Liver (tissue), 9 donors: Measurements from ENCODE around the gene ISCA2. TPM values are rescaled to one million over a fixed set of nuclear protein-coding genes. Genes with fewer than 3 reads are reported as not detected.
"Not testable (repeated sequence)": the region's sequence is repeated elsewhere in the genome, so short reads cannot be mapped to it uniquely, and the experiment has no call there.

Source experiments
- DNase-seq: peaks from one replicate; pipeline ENCODE4 v3.0.0-alpha.2; 2017; ENCODE audit warnings: low spot score
- H3K27ac ChIP-seq, 2 donors: one replicate each; pipeline ENCODE4 v1.7.0; 2013; ENCODE audit warnings: inconsistent platforms in 2 of 2, low read length in 2 of 2, control low read depth in 1 of 2, low read depth in 1 of 2, mild to moderate bottlenecking in 1 of 2
- H3K27me3 ChIP-seq, 4 donors: one replicate each; pipeline versions ENCODE4 v1.6.1 to v1.7.0; 2013; ENCODE audit warnings: low read length in 3 of 4, inconsistent platforms in 1 of 4, mild to moderate bottlenecking in 1 of 4, moderate library complexity in 1 of 4; ENCODE audit not compliant: control insufficient read depth in 4 of 4, insufficient read depth in 4 of 4
- H3K36me3 ChIP-seq, 4 donors: one replicate each; pipeline versions ENCODE4 v1.6.1 to v1.7.0; 2013; ENCODE audit warnings: low read length in 3 of 4, mild to moderate bottlenecking in 3 of 4, low read depth in 1 of 4, moderate library complexity in 1 of 4; ENCODE audit not compliant: control insufficient read depth in 4 of 4, insufficient read depth in 3 of 4
- H3K4me1 ChIP-seq, 4 donors: one replicate each; pipeline versions ENCODE4 v1.6.1 to v1.7.0; 2013; ENCODE audit warnings: low read length in 3 of 4, mild to moderate bottlenecking in 3 of 4, moderate library complexity in 1 of 4; ENCODE audit not compliant: control insufficient read depth in 4 of 4, insufficient read depth in 4 of 4
- H3K4me3 ChIP-seq, 3 donors: one replicate each; pipeline versions ENCODE4 v1.6.1 to v1.7.0; 2013; ENCODE audit warnings: low read length in 3 of 3, control low read depth in 1 of 3, low read depth in 1 of 3, mild to moderate bottlenecking in 1 of 3
- H3K9ac ChIP-seq, 2 donors: one replicate each; pipeline ENCODE4 v1.7.0; 2013; ENCODE audit warnings: low read length in 2 of 2, mild to moderate bottlenecking in 2 of 2, moderate library complexity in 2 of 2, control low read depth in 1 of 2, low read depth in 1 of 2
- H3K9me3 ChIP-seq, 4 donors: one replicate each; pipeline versions ENCODE4 v1.6.1 to v1.7.0; 2013; ENCODE audit warnings: low read length in 3 of 4; ENCODE audit not compliant: control insufficient read depth in 4 of 4
- ATF3 ChIP-seq: IDR thresholded peaks from 2 replicates; pipeline ENCODE4 v1.6.1; 2016; ENCODE audit warnings: antibody characterized with exemption
- EGR1 ChIP-seq, 2 donors: IDR thresholded peaks; 2 replicates each; pipeline ENCODE4 v1.6.1; 2016 to 2018; ENCODE audit warnings: antibody characterized with exemption in 2 of 2, low read depth in 2 of 2
- FOXA1 ChIP-seq: IDR thresholded peaks from 2 replicates; pipeline ENCODE4 v1.6.1; 2016; ENCODE audit warnings: antibody characterized with exemption
- FOXA2 ChIP-seq: IDR thresholded peaks from 2 replicates; pipeline ENCODE4 v1.6.1; 2016; ENCODE audit warnings: antibody characterized with exemption
- GABPA ChIP-seq, 2 donors: IDR thresholded peaks in 1 of 2; conservative IDR thresholded peaks in 1 of 2; 2 replicates each; pipeline ENCODE4 v1.6.1; 2016; ENCODE audit warnings: antibody characterized with exemption in 2 of 2, mild to moderate bottlenecking in 1 of 2, moderate library complexity in 1 of 2
- HNF4A ChIP-seq, 2 donors: conservative IDR thresholded peaks; 2 replicates each; pipeline ENCODE4 v1.6.1; 2016; ENCODE audit warnings: antibody characterized with exemption in 2 of 2, mild to moderate bottlenecking in 2 of 2
- HNF4G ChIP-seq: IDR thresholded peaks from 2 replicates; pipeline ENCODE4 v1.6.1; 2016; ENCODE audit warnings: antibody characterized with exemption
- JUND ChIP-seq, 2 donors: IDR thresholded peaks; 2 replicates each; pipeline ENCODE4 v1.6.1; 2016; ENCODE audit warnings: antibody characterized with exemption in 2 of 2
- MAX ChIP-seq: IDR thresholded peaks from 2 replicates; pipeline ENCODE4 v1.6.1; 2016; ENCODE audit warnings: antibody characterized with exemption
- NR2F2 ChIP-seq: IDR thresholded peaks from 2 replicates; pipeline ENCODE4 v1.6.1; 2016; ENCODE audit warnings: antibody characterized with exemption
- RAD21 ChIP-seq, 2 donors: IDR thresholded peaks; 2 replicates each; pipeline ENCODE4 v1.6.1; 2016; ENCODE audit warnings: antibody characterized with exemption in 2 of 2, mild to moderate bottlenecking in 2 of 2
- REST ChIP-seq: IDR thresholded peaks from 2 replicates; pipeline ENCODE4 v1.6.1; 2016; ENCODE audit warnings: antibody characterized with exemption, mild to moderate bottlenecking
- RXRA ChIP-seq, 2 donors: IDR thresholded peaks; 2 replicates each; pipeline ENCODE4 v1.6.1; 2017 to 2018; ENCODE audit warnings: antibody characterized with exemption in 2 of 2, mild to moderate bottlenecking in 1 of 2
- SP1 ChIP-seq: IDR thresholded peaks from 2 replicates; pipeline ENCODE4 v1.6.1; 2018; ENCODE audit warnings: antibody characterized with exemption, mild to moderate bottlenecking
- TAF1 ChIP-seq: conservative IDR thresholded peaks from 2 replicates; pipeline ENCODE4 v1.6.1; 2016; ENCODE audit warnings: antibody characterized with exemption, mild to moderate bottlenecking
- YY1 ChIP-seq: IDR thresholded peaks from 2 replicates; pipeline ENCODE4 v1.6.1; 2016; ENCODE audit warnings: antibody characterized with exemption, mild to moderate bottlenecking
- WGBS: extraction: QIAGEN DNeasy Blood & Tissue Kit; methylation state at CpG from one replicate; pipeline ENCODE4 v1.1.7; 2013; 5-methylcytosine and 5-hydroxymethylcytosine counted together
- polyA plus RNA-seq, 2 donors: library from polyadenylated mRNA; stranded (reverse) in 1 of 2; unstranded in 1 of 2; fragments of 200-250 nt in 1 of 2; fragments of >200 nt in 1 of 2; fragmentation: Nextera tagmentation in 1 of 2; extraction: Ambion mirVana in 1 of 2; gene quantifications; one replicate each; pipeline versions ENCODE4 v1.2.1 to v1.2.3, GENCODE V29; 2013 to 2015
- total RNA-seq, 2 donors: library from RNA; depleted of rRNA; stranded (reverse); fragments of >200 nt; gene quantifications; one replicate each; pipeline ENCODE4 v1.2.3, GENCODE V29; 2014
- TF ChIP-seq, protein P1 (sequence below): fragments of 150-350 bp; IDR thresholded peaks from 2 replicates; pipeline ENCODE4 v1.5.1; 2017; ENCODE audit warnings: improper control_type of control experiment, low read depth, low read length; ENCODE audit not compliant: missing input control
- TF ChIP-seq, protein P2 (sequence below): IDR thresholded peaks from 2 replicates; pipeline ENCODE4 v1.6.1; 2016; ENCODE audit warnings: antibody characterized with exemption
- donor health status: healthy.
- donor health status: healthy.
- donor health status: healthy.
- donor health status: healthy.
- donor health status: healthy.

Gene ISCA2
- total and polyA plus RNA-seq, 4 donors: 7.1 to 35.3 (median 15.8) TPM

GRCh38 chr14:74444866-74445265 lies 48.7 kb upstream of the ISCA2 start:
- TF ChIP-seq RAD21 (IDR thresholded peaks at IDR 0.05) (no peak), TAF1 (no peak), EGR1 (IDR thresholded peaks at IDR 0.05; ENCODE audit: low read depth in 2 of 2) (no peak), GABPA (IDR thresholded peaks at IDR 0.05 in 1 of 2, conservative IDR thresholded peaks at IDR 0.05 in 1 of 2) (no peak), MAX (no peak), YY1 (no peak), HNF4G (no peak), HNF4A (conservative IDR thresholded peaks at IDR 0.05) (no peak), JUND (IDR thresholded peaks at IDR 0.05) (no peak), ATF3 (no peak), FOXA1 (no peak), FOXA2 (no peak), REST (no peak), RXRA (IDR thresholded peaks at IDR 0.05) (no peak), SP1 (no peak), NR2F2 (no peak)
- TF ChIP-seq, protein P1, sequence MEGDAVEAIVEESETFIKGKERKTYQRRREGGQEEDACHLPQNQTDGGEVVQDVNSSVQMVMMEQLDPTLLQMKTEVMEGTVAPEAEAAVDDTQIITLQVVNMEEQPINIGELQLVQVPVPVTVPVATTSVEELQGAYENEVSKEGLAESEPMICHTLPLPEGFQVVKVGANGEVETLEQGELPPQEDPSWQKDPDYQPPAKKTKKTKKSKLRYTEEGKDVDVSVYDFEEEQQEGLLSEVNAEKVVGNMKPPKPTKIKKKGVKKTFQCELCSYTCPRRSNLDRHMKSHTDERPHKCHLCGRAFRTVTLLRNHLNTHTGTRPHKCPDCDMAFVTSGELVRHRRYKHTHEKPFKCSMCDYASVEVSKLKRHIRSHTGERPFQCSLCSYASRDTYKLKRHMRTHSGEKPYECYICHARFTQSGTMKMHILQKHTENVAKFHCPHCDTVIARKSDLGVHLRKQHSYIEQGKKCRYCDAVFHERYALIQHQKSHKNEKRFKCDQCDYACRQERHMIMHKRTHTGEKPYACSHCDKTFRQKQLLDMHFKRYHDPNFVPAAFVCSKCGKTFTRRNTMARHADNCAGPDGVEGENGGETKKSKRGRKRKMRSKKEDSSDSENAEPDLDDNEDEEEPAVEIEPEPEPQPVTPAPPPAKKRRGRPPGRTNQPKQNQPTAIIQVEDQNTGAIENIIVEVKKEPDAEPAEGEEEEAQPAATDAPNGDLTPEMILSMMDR: no peak
- TF ChIP-seq, protein P2, sequence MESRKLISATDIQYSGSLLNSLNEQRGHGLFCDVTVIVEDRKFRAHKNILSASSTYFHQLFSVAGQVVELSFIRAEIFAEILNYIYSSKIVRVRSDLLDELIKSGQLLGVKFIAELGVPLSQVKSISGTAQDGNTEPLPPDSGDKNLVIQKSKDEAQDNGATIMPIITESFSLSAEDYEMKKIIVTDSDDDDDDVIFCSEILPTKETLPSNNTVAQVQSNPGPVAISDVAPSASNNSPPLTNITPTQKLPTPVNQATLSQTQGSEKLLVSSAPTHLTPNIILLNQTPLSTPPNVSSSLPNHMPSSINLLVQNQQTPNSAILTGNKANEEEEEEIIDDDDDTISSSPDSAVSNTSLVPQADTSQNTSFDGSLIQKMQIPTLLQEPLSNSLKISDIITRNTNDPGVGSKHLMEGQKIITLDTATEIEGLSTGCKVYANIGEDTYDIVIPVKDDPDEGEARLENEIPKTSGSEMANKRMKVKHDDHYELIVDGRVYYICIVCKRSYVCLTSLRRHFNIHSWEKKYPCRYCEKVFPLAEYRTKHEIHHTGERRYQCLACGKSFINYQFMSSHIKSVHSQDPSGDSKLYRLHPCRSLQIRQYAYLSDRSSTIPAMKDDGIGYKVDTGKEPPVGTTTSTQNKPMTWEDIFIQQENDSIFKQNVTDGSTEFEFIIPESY: no peak
- Histone ChIP-seq H3K27ac (no peak overlapping the region), H3K9ac (no peak overlapping the region), H3K4me1 (peaks cover 0 to 18% (median 6%) of the 10 kb centered on the region in 4 donors), H3K9me3 (no peaks in the 10 kb centered on the region), H3K4me3 (no peak overlapping the region), H3K36me3 (no peaks in the 10 kb centered on the region), H3K27me3 (no peaks in the 10 kb centered on the region)
- 63% methylated on average over 3 of the region's 3 CpGs for WGBS
- DNase-seq: no peak

DNA sequence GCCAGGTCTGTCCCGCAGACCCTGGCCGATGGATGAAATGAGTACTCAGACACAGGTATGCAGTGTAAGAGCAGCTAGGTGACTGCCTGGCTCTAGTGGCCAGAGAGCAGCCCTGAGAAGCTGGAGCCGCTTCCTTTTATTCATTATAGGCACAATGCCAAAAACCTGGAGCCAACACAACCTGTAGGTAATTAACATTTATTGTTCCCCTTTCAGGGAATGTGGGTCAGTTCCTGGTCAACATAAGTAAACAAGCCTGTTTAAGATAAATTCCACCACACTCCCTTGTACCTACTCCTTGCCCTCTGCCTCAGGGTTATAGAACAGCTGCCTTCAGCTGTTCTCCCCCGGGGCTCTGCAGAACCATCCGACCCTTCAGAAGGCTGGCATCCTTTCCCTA lies 39.2 kb upstream of the ISCA2 start:
- not testable (repeated sequence) for H3K27ac ChIP-seq, H3K27me3 ChIP-seq, H3K9me3 ChIP-seq, H3K4me1 ChIP-seq, H3K9ac ChIP-seq, DNase-seq, H3K36me3 ChIP-seq, H3K4me3 ChIP-seq
- 84% methylated on average over 5 of the region's 5 CpGs for WGBS
